HepG2 (cell line): ENCODE measurements around the gene CAV3. TPM values are rescaled to one million over a fixed set of nuclear protein-coding genes. Genes with fewer than 3 reads are reported as not detected.

Source experiments
- DPF2 ChIP-seq: sonication (generic); formaldehyde crosslinking; IDR thresholded peaks from 2 replicates; pipeline ENCODE4 v1.4.0; 2020; ENCODE audit warnings: mild to moderate bottlenecking, low read depth, missing genetic modification reagents, borderline replicate concordance
- EED ChIP-seq: sonication (generic); formaldehyde crosslinking; IDR thresholded peaks from 2 replicates; pipeline ENCODE4 v1.5.0; 2020; ENCODE audit warnings: mild to moderate bottlenecking, missing genetic modification reagents
- HMG20A ChIP-seq: IDR thresholded peaks from 2 replicates; pipeline ENCODE4 v1.6.1; 2016; ENCODE audit warnings: borderline replicate concordance
- ISX ChIP-seq: sonication (generic); formaldehyde crosslinking; conservative IDR thresholded peaks from 2 replicates; pipeline ENCODE4 v1.5.0; 2020; ENCODE audit warnings: missing genetic modification reagents
- JUN ChIP-seq: sonication (generic); formaldehyde crosslinking; IDR thresholded peaks from 2 replicates; pipeline ENCODE4 v1.4.0; 2020; ENCODE audit warnings: mild to moderate bottlenecking, missing genetic modification reagents
- KDM6A ChIP-seq: IDR thresholded peaks from 2 replicates; pipeline ENCODE4 v1.6.1; 2016; ENCODE audit warnings: low read depth
- MIER3 ChIP-seq: IDR thresholded peaks from 2 replicates; pipeline ENCODE4 v1.6.1; 2016; ENCODE audit warnings: missing compliant biosample characterization, borderline replicate concordance
- NFE2L1 ChIP-seq: sonication (generic); formaldehyde crosslinking; IDR thresholded peaks from 2 replicates; pipeline ENCODE4 v1.4.0; 2020; ENCODE audit warnings: missing genetic modification reagents, mild to moderate bottlenecking, borderline replicate concordance
- NKX3-1 ChIP-seq: sonication (generic); formaldehyde crosslinking; IDR thresholded peaks from 2 replicates; pipeline ENCODE4 v1.5.0; 2020; ENCODE audit warnings: missing genetic modification reagents
- NR2F2 ChIP-seq: IDR thresholded peaks from 2 replicates; pipeline ENCODE4 v1.6.1; 2012; ENCODE audit warnings: low read depth, inconsistent platforms, borderline replicate concordance
- PITX1 ChIP-seq: sonication (generic); formaldehyde crosslinking; IDR thresholded peaks from 2 replicates; pipeline ENCODE4 v1.5.1; 2020; ENCODE audit warnings: mild to moderate bottlenecking, missing genetic modification reagents
- RORA ChIP-seq: sonication (generic); formaldehyde crosslinking; IDR thresholded peaks from 2 replicates; pipeline ENCODE4 v1.5.0; 2020; ENCODE audit warnings: mild to moderate bottlenecking, missing genetic modification reagents, moderate library complexity
- TEF ChIP-seq: sonication (generic); formaldehyde crosslinking; IDR thresholded peaks from 2 replicates; pipeline ENCODE4 v1.5.0; 2020; ENCODE audit warnings: missing genetic modification reagents
- TFDP2 ChIP-seq: sonication (generic); formaldehyde crosslinking; IDR thresholded peaks from 2 replicates; pipeline ENCODE4 v1.4.0; 2020; ENCODE audit warnings: missing genetic modification reagents
- ZEB1 ChIP-seq: IDR thresholded peaks from 2 replicates; pipeline ENCODE4 v1.6.1; 2012; ENCODE audit warnings: mild to moderate bottlenecking, low read depth, inconsistent platforms; ENCODE audit not compliant: insufficient replicate concordance
- ZKSCAN5 ChIP-seq: sonication (generic); formaldehyde crosslinking; IDR thresholded peaks from 2 replicates; pipeline ENCODE4 v1.5.1; 2020; ENCODE audit warnings: mild to moderate bottlenecking, missing genetic modification reagents
- ZNF121 ChIP-seq: sonication (generic); formaldehyde crosslinking; IDR thresholded peaks from 2 replicates; pipeline ENCODE4 v1.5.0; 2020; ENCODE audit warnings: mild to moderate bottlenecking, missing genetic modification reagents
- ZNF382 ChIP-seq: sonication (generic); formaldehyde crosslinking; IDR thresholded peaks from 2 replicates; pipeline ENCODE4 v1.5.0; 2020; ENCODE audit warnings: missing genetic modification reagents, mild to moderate bottlenecking, borderline replicate concordance
- ZNF552 ChIP-seq: sonication (generic); formaldehyde crosslinking; IDR thresholded peaks from 2 replicates; pipeline ENCODE4 v1.9.0; 2022; ENCODE audit warnings: missing genetic modification reagents, mild to moderate bottlenecking, borderline replicate concordance
- ZNF629 ChIP-seq: sonication (generic); formaldehyde crosslinking; conservative IDR thresholded peaks from 2 replicates; pipeline ENCODE4 v1.5.0; 2020; ENCODE audit warnings: missing genetic modification reagents
- ZNF747 ChIP-seq: sonication (generic); formaldehyde crosslinking; IDR thresholded peaks from 2 replicates; pipeline ENCODE4 v1.8.1; 2023; ENCODE audit warnings: missing genetic modification reagents, mild to moderate bottlenecking, borderline replicate concordance
- ZNF768 ChIP-seq: sonication (generic); formaldehyde crosslinking; IDR thresholded peaks from 2 replicates; pipeline ENCODE4 v1.4.0; 2020; ENCODE audit warnings: missing genetic modification reagents
- ZNF816 ChIP-seq: sonication (generic); formaldehyde crosslinking; IDR thresholded peaks from 2 replicates; pipeline ENCODE4 v1.8.0; 2022; ENCODE audit warnings: missing genetic modification reagents, mild to moderate bottlenecking, borderline replicate concordance
- polyA plus RNA-seq, 8 experiments: library from polyadenylated mRNA; depleted of rRNA in 3 of 8; stranded (reverse) in 7 of 8; unstranded in 1 of 8; fragments of >200 nt; fragmentation: Illumina TruSeq in 4 of 8; extraction: Trizol in 4 of 8; gene quantifications; 2 replicates each; pipeline versions ENCODE4 v1.2.1 to v1.2.3, GENCODE V29; 2011 to 2016; ENCODE audit warnings: low read depth in 4 of 8, missing spikeins in 1 of 8, mixed read lengths in 1 of 8; ENCODE audit not compliant: insufficient read depth in 1 of 8
- total RNA-seq, 5 experiments: library from RNA; depleted of rRNA; stranded (reverse); fragments of >200 nt; fragmentation: Illumina TruSeq; extraction: Trizol; gene quantifications; 2 replicates each; pipeline ENCODE4 v1.2.3, GENCODE V29; 2016; ENCODE audit warnings: low read depth in 1 of 5
- TF ChIP-seq, protein P1 (sequence below): sonication (generic); formaldehyde crosslinking; IDR thresholded peaks from 2 replicates; pipeline ENCODE4 v1.5.1; 2020; ENCODE audit warnings: mild to moderate bottlenecking, missing genetic modification reagents

The CAV3 gene
- total and polyA plus RNA-seq, 2 of the 13 experiments (the other 11 are each of a cell fraction or from before 2014, with no cell fraction given) = not detected

GRCh38 chr3:8741581-8742261 lies 8.1 kb downstream of the CAV3 start (continued):
- TF ChIP-seq ISX = no peak
- TF ChIP-seq EED = no peak
- no peak for TF ChIP-seq MIER3 (CRISPR knock-in tag)
- no peak for TF ChIP-seq ZNF121 (CRISPR knock-in tag)
- TF ChIP-seq, protein P1, sequence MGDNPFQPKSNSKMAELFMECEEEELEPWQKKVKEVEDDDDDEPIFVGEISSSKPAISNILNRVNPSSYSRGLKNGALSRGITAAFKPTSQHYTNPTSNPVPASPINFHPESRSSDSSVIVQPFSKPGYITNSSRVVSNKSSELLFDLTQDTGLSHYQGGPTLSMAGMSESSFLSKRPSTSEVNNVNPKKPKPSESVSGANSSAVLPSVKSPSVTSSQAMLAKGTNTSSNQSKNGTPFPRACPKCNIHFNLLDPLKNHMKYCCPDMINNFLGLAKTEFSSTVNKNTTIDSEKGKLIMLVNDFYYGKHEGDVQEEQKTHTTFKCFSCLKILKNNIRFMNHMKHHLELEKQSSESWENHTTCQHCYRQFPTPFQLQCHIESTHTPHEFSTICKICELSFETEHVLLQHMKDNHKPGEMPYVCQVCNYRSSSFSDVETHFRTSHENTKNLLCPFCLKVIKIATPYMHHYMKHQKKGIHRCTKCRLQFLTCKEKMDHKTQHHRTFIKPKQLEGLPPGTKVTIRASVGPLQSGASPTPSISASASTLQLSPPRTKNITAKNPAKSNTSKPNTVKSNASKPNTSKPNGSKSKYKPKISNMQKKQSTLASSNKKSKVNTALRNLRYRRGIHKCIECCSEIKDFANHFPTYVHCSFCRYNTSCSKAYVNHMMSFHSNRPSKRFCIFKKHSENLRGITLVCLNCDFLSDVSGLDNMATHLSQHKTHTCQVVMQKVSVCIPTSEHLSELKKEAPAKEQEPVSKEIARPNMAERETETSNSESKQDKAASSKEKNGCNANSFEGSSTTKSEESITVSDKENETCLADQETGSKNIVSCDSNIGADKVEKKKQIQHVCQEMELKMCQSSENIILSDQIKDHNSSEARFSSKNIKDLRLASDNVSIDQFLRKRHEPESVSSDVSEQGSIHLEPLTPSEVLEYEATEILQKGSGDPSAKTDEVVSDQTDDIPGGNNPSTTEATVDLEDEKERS (CRISPR knock-in tag) = no peak
- TF ChIP-seq ZKSCAN5 (CRISPR knock-in tag) = no peak
- no peak for TF ChIP-seq RORA (CRISPR knock-in tag)
- TF ChIP-seq ZEB1 = no peak
- no peak for TF ChIP-seq TEF (CRISPR knock-in tag)
- peak; percentile 58; the same call in 1 of the 2 replicates for TF ChIP-seq JUN (CRISPR knock-in tag)
- TF ChIP-seq NFE2L1 (CRISPR knock-in tag) = no peak
- TF ChIP-seq NKX3-1 (CRISPR knock-in tag) = no peak
- TF ChIP-seq HMG20A = peak; percentile 27; the same call in 1 of the 2 replicates
- 0 out of 2 replicates have a peak, but pooled peaks have one; percentile 24 for TF ChIP-seq DPF2 (CRISPR knock-in tag)
- TF ChIP-seq KDM6A (CRISPR knock-in tag) = no peak
- TF ChIP-seq ZNF768 (CRISPR knock-in tag) = no peak
- TF ChIP-seq PITX1 (CRISPR knock-in tag) = no peak
- no peak for TF ChIP-seq ZNF629 (CRISPR knock-in tag)
- TF ChIP-seq ZNF552 (CRISPR knock-in tag) = no peak
- TF ChIP-seq ZNF382 (CRISPR knock-in tag) = no peak
- TF ChIP-seq ZNF747 (CRISPR knock-in tag) = no peak
- TF ChIP-seq ZNF816 (CRISPR knock-in tag) = no peak
- no peak for TF ChIP-seq TFDP2
- no peak for TF ChIP-seq NR2F2
